HG03097 (cell line): ENCODE measurements around the gene USB1.

Experiments used
- ATAC-seq: cut with Tn5 transposase; IDR thresholded peaks from one replicate; pipeline ENCODE4 v1.9.1; 2021; ENCODE audit not compliant: unreplicated experiment, low FRiP score

The USB1 gene

DNA sequence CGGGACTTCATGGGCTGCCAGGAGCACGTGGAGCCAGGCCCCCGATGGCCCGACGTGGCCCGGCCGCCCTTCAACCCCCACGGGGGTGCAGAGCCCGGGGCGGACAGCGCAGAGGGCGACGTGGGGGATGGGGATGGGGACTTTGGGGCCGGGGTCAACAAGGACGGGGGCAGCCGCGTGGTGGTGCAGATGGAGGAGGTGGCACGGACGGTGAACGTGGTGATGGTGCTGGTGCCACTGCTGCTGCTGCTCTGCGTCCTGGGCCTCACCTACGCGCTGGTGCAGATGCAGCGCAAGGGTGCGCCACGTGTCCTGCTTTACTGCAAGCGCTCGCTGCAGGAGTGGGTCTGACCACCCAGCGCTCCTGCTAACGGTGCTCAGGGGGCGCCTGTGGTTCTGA lies 43.9 kb downstream of the USB1 start:
- ATAC-seq: no peak

DNA sequence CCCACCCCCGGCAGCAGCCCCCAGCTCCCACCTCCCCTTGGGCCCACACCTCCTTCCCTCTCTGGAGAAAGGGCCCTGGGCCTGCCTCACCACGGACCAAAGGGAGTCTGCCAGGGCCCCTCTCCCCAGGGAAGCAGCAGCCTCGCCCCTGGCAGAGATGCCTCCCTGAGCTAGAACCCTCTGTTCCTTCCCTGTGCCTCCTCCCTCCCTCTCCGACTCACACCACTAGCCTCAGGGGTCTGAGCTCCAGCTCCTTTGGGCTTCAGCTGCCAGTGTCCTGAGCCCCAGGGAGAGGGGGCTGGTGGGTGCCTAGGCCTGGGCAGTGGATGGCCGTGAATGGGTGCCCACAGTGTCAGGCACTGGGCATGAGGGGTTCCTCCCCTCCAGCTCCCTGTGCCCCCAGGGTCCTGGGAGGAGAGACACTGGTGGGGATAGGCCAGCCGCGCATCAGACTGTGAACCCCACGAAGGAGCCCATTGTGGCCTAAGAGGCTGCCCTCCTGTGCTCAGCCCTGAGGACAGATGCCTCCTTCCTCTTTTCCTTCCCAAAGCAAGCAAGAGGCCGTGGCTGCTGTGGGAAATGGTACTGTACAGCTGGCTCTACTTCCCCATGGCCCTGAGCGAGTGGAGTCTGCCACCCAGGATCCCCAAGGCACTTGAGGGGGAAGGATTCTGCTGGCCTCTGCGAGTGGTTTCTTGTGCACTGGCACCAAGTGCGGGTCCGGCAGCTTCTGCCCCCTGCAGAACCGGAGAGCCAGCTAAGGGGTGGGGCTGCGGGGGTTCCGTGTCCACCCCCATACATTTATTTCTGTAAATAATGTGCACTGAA lies 45.1 kb downstream of the USB1 start:
- ATAC-seq: no peak

DNA sequence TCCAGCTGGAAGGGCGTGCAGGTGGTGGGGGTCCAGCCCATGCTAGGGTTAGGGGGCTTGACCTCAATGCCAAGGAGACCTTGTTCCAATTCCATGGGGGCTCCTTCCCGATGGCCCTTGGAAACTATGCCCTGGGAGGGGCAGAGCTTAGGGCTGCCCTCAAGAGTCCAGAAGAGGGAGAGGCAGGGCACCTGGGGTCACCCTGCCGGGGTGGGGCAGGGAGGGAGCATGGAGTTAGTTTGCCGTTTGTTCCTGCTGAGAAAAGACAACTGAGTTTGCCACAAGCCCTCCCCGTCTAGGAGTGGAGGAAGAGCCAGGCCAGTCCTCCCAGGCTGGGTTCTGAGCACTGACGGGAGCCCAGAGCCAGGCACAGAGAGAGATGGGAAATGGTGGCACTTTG lies 45.7 kb downstream of the USB1 start:
- ATAC-seq: no peak

DNA sequence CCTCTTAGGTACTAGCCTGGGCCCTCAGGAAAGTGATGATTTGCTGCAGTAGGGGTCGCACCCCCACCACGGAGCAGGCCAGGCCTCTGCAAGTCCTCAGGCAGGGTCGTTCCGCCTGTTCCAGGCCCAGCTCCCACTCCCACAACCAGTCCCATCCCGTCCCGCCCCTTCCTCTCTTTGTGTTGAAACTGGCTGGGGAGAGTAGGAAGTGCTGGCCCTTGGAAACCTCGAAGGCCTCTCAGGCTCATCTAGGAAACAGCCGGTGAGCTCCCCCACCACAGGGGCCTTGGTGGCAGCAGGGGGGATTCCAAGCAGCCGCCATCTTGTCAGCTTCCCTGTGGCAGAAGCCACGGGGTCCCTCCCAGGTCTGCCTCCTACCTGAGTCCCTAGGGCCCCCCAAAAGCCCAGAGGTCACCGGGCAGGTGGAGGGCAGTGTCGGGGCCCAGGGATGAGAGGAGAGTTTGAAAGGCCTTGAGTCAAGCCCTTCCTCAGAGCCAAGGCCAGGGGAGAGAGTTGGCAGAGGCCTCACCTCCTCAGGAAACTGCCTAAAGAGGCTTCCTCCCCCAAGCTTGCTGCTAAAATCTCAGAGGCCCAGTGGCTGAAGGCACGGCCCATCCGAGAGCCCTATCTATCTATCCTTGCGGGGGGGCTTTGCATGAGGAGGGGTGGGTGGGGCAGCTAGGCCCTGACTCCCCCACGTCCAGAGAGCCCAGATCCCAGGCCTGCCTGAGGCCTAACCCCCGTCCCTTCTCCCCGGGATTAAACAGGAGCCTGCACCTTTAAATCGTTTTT lies 46.5 kb downstream of the USB1 start:
- no peak for ATAC-seq

DNA sequence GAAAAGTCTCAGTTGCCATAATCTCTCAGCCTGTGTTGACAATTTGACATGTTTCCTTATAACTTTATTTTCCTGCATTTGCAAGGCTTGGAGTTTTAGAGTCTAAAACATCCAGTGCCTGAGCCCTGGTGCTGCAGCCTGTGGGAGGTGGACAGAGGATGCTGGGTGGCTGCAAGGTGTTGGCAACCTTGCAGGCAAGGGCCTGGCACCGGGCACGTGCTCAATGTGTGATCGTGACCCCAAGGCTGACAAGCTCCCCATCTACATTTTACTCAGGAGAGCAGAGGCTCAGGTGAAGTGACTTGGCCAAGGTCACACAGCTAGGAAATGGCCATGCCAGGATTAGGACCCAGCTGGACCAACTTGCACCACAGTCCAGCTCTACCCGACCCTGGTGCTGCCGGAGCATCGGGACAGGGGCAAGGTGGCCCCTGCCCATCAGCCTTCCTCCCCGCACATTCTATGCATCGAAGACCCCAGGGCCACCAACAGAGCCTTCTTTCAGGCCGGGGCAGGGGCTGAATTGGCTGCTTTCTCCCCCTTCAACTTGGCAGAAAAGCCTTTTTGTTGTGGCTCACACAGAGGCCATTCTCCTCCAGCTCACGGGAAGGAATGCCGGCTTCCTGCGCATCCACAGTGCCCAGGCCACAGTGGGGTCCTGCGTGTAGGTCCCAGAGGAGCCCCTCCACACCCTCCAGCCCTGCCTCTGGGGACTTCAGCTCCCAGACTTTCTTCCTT lies 47.5 kb downstream of the USB1 start:
- no peak for ATAC-seq

DNA sequence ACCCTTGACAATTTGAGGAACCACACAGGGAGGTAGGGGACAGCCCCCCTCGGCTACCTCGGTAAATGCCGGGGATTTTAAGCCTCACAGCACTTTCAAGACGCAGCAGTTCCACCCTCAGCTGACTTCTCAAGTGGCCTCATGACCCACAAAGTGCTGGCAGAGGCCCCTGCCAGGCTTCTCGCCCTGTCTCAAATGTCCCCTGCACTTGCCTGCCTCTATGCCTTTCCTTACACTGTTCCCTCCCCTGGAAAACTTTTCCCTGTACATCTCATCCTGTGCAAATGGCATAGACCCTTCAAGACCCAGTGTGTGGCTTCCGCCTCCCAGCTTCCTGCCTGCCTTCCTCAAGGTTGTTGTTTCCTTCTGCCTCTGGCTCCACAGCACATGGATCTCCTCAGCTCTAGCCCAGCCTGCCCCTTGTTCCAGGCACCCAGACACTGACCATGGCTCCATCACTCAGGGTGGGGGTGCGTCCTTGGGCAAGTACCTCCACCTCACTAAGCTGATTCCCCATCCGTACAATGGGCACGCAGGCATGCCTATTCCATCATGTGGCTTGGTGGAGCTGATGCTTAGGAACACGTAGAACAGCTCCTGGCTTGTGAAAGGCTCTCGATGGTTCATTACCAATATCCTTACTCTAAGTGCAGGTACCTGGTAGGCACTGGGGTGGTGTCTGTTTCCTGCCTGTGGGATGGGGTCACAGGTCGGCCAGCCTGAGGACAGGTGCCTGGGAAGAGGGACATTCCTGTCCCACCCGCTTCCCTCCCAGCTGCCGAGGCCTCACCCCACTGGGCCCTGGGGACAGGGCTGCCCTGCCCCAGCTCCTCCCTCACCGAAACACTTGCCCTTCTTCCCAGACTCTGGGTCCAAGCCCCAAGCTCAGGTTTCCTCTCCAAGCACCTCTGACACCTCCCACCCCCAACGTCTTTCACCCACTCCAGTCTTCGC lies 48.3 kb downstream of the USB1 start:
- ATAC-seq: no peak

DNA sequence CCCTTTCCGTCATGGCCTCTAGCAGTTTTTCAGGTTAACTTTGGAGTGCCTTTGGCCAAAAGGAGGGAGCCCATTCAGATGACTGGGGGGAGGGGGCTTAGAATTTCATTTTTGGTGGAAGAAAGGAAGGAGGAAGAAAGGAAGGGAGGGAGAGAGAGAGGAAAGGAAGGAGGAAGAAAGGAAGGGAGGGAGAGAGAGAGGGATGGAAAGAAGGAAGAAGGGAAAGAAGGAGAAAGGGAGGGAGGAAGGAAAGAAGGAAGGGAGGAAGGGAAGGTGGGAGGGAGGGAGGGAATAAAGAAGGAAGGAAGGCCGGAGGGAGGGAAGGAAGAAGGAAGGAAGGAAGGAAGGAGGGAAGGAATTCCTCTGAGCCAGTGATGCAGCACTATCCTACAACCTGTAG lies 50.1 kb downstream of the USB1 start:
- ATAC-seq: no peak

DNA sequence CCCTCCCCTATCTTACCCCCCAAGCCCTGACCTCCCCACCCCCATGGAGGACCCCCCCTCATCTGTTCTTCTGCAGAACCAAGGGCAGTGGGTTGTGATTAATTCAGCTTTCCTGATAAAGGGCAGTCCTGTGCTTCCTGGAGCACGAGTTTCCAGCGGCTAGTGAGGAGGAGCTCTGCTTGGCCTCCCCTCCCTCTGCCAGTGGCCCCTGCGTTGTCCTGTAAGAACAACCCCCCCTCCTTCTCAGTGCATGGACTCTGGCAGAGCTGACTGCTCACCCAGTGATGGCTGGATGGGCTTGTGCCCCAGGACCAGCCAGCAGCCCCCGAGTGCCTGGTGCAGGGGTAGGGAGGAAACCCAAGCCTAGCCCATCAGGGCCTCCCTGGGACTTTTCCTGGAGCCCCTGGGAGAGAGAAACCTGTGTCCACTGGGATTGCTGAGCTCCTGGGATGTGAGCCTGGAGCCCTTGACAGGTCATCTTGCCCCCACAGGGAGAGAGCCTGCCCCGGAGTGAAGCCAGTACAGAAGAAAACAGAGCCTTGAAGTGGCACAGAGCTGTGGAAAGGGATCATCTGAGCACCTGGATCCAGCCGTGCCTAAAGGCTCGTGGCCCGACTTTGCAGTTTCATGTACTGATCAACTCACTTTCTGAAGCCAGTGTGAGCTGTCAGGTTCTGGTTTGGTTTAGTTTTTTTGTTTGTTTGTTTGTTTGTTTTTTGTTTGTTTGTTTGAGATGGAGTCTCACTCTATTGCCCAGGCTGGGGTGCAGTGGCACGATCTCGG lies 50.8 kb downstream of the USB1 start:
- no peak for ATAC-seq

DNA sequence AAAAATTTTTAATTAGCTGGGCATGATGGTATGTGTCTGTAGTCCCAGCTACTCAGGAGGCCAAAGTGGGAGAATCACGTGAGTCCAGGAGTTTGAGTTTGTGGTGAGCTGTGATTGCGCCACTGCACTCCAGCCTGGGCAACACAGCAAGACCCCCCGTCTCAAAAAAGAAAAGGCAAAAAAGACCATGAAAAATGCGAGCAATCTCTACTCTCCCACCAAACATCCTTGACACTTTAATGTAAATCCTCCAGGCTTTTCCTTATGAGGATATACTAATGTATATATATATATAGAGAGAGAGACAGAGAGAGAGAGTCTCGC lies 52.4 kb downstream of the USB1 start:
- ATAC-seq: no peak

DNA sequence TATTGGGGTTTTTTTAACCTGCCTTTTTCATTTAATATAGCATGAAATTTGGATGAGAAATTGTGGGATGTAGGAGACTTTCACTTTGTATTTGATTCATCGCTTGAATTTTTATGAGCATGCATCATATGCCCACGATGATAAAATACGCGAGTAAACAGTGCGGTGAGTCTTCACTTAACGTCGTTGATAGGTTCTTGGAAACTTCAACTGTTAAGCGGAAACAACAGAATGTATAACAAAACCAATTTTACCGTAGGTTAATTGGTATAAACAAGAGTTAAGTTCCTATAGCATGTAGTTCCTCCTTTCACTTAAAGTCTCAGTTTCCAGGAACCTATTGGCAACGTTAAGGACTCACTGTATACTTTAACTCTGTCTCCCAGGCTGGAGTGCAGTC lies 53.1 kb downstream of the USB1 start:
- no peak for ATAC-seq

DNA sequence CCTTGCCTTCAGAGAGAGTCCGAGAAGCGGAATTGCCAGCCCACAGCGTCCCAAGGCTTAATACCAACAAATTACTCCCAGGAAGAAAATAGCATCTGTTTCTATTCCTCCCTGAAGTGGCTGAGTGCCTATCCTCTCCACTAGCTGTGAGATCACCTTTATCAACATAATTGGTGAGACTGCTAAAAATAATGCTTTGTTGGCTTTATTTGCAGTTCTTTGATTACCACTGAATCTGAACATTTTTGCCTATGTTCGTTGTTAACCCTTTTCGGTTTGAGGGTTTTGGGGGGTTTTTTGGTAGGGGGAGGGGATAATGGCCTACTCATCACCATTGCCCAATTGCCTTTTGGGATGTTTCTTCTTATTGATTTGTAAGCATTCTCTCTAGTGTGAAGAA lies 55.4 kb downstream of the USB1 start:
- ATAC-seq: no peak

DNA sequence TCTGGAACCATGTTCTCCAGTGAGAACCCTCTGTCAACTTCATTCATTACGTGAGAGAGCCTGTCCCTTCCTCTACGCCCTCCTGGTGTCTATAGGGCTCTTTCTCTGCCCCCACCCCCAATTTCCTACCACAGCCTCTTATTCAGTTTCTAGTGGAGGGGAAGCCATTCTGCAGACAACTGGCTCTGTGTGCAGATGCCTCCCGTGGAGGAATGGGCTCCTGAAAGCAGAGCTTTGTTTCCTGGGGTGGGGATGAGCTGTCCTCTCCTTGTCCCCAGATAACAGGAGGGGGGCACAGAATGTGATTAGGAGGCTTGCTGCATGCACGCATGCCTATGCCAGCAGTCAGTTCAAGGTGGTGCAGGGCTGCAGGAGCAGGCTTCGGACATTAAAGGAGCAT lies 55.9 kb downstream of the USB1 start:
- no peak for ATAC-seq

DNA sequence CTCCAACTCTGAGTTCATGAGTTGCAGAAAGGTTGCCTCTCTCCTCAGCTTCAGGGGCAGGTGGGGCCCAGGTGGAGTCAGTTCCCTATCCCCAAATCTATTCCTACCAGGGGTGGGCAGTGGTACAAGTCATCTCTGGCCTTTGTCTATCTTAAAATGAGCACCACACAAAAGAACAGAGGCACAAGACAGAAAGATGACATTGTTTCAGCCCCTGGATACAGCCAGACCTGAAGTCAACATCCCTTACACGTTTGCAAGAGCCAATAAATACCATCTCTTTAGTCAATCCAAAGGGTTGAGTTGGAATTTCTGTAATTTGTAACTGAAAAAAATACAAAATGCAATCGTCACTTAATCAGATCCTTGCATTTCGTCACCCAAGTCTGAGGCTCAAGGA lies 56.6 kb downstream of the USB1 start:
- ATAC-seq: no peak

DNA sequence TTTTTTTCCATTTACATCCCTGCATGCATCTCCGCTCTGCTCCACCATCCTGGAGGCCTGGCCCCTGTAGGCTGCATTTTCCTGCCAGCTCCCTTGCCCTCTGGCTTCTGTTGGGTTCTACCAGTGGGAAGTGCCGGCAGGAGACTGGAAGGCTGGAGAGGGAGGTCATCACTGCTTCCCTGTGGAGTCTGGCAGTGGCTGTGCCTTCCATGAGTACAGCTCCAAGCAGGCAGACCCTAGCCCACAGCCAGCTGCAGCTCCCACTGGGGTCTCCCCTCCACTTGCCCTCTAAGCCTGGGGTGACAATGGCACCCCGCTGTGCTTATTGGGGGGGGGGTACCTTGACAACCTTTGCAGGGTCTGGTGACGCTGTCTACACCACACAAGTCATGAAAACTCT lies 61.6 kb downstream of the USB1 start:
- ATAC-seq: no peak

DNA sequence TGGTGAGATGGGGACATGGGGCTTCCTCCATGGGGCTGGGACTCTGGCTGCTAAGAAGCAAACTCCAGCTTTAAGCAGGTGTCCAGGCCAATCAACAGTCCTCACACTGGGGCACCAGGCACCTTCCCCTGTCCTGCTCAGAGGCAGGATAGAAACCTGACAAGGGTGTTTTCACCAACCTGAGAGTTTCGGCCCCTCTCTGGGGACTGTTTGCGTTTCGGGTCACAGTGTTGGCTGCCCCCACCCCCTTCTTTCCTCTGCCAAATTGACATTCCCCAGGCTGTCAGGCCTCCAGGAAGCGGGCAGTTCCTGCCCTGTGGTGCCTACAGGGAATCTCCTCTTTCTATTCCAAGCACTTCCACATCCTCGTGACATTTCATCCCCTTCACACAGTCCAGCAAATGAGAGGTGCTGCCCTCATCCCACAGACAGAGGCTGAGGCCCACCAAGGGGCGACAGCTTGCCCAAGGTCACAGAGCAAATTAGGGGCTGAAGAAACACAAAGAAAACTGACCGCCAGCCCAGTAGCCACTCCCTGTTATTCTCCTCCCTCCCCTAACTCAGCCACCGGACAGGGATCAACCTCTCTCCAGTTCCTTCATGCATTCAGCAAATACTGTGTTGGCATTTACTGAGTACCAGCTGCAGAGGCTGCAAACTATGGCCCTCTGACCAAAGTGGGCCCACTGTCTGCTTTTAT lies 62.3 kb downstream of the USB1 start:
- ATAC-seq: no peak

DNA sequence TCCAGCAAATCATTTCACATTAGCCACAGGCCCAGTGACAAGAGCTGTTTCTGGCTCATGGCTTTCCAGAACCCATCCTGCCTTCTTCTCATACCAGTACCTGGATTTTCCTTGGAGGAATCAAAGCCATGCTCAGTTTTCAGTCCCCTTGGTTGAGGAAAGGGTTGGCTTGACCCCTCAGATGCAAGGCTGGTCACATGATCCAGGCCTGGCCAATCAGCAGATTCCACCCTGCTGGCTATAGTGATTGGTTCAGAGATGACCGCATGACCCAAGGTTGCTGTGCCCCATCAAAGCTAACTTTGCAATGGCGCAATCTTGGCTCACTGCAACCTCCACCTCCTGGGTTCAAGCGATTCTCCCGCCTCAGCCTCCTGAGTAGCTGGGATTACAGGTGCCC lies 69.4 kb downstream of the USB1 start:
- no peak for ATAC-seq
